Hematopoietic multipotent progenitor cell treated with erythropoietin and hydrocortisone succinate and interleukin-3 and kit ligand, for 8 days (in vitro differentiated cells): ENCODE data around the gene TTLL3.

Experiments used
- DNase-seq: peaks from one replicate; pipeline ENCODE4 v3.0.0-alpha.2; 2015

Gene TTLL3

DNA sequence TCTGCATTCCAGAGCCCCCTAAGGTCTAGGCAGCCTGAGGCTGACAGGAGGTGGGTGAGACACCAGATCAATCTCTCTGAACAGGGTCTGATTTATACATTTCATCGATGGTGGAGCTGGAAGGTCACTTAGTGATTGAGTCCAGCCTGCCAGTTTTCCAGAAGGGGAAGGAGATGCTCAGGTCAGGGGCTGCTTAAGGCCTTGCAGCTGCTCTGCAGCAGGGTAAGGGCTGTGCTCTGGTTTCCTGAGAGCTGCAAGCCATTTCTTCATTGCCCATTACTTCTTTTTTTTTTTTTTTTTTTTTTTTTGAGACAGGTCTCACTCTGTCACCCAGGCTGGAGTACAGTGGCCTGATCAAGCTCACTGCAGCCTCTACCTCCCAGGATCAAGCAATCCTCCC, 28.5 kb upstream of the TTLL3 start:
- DNase-seq: no peak

- peak; percentile 71 for DNase-seq
These were observed 28.0 kb upstream of the TTLL3 start for GRCh38 chr3:9781978-9782603.

DNA sequence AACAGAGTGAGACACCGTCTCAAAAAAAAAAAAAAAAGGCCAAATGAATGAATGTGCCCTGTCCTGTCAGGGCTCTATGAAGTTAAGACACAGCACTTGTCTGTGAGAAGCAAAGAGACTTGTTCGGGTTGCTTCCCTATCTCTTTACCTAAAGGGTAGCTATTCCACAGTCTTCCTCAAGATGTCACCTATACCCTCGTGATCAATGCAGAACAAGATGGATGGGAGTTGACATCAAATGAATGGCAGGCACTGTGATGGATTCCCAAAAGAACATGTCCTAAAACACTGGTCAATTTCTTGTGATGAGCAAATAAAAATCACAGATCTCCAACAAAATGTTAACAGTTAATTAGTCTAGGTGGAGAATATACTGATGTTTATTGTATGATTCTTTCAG, 27.3 kb upstream of the TTLL3 start:
- peak; percentile 53 for DNase-seq

- DNase-seq: no peak
These were observed 26.1 kb upstream of the TTLL3 start for GRCh38 chr3:9783954-9784353.

- DNase-seq: no peak
These were observed 25.1 kb upstream of the TTLL3 start for GRCh38 chr3:9784965-9785364.

- peak; percentile 66 for DNase-seq
These were observed 24.5 kb upstream of the TTLL3 start for GRCh38 chr3:9785602-9786001.

DNA sequence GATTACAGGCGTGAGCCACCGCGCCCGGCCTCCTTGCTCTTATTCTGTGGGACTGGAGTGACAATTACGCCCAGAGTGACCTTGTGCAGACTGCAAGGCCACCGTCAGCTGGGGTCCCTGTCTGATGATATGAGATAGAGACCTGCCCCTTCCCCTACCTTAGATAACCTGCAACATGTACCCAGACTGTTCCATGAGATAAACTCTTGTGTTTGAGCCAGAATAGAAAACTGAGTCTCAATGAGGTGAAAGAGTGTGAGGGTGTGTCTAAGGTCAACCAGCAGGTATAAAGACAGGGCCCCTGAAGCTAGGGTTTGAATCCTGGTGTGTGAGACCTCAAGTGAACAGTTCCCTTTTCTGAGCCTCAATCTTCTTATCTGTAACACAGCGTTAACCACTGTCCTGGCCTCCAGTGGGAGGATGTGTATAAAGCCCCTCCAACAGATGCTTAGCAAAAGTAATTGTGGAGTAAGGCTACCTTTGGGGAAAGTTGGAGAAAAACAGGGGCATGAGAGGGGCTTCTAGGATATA, 23.8 kb upstream of the TTLL3 start:
- peak; percentile 51 for DNase-seq

GRCh38 chr3:9786825-9787669, 23.0 kb upstream of the TTLL3 start:
- peak; percentile 31 for DNase-seq

DNA sequence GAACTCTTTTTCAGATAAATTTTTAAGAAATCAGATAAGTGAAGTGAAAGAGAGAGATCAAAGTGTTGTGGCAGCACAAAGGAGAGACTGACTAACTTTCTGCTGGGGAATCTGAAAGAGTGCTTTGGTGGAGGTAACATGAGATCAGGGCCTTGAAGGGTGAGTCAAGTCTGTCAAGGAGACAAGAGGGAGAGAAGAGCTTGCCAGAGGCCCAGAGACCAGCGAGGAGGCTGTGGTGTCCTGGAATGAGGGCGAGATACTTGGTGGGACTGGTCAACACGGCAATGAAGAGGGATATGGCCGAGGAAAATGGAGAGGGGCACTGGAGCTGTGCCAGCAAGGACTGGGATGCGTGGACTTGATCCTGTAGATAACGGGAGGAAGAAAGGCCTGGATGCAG, 22.3 kb upstream of the TTLL3 start:
- DNase-seq: no peak

DNA sequence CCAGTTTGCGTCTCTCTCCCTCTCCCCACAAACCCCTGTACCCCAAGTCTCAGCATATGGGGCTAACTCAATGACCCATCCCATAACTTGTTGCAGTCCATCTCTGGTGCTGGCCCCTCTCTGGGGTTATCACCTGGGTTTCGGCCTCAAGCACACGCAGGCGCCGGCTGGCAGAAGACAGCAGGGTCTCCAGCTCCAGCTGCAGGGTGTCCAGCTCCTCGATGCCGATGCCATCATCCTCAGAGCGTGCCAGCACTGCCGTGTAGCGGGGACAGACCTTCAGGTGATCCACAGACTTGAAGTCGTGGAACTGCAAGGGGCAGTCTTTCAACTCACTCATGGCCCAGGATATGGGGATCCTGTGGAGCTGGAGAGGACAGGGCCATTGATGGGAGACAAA, 18.9 kb upstream of the TTLL3 start:
- no peak for DNase-seq

GRCh38 chr3:9791790-9792404, 18.2 kb upstream of the TTLL3 start:
- no peak for DNase-seq

DNA sequence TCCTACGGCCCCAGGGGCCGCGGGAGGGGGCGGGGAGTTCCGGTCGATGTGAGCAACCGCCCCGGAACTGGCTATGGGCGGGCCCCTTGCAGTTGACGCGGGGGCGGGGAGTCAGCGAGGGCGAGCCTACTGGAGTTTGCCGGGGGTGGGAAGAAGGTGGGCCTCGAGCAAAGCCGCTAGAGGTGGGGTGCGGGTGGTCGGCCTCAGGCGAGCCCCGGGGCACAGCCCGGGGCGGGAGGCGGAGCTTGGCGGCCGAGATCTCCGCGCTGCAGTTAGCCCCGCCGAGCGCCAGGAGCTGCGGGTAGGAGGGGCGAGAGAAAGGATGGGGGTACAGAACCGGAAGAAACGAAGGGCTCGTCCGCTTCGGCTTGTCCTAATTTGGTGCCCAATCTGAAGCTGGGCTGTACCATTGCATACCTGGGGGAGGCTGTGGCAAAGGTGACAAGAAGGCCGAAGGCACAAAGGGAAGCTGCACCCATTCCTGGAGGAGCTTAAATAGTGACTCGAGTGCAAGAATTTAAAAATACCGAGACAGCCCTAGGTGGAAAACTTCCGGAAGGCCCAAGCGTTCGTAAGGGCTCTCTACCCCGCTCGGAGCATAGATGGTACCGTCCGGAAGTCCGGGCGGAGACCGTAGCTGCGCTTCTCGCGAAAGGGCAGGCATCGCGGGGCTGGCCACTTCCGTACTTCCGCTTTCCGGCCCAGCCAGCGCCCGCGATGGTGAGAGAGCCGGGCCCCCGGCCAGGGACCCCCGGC, 17.5 kb upstream of the TTLL3 start, which contains the start of the genes ARPC4 and TADA3:
Gene ARPC4 (plus strand): TSS at position 678 of the 756 bp plus-strand sequence. CDS start 40 bp downstream, at position 718.
Gene TADA3 (minus strand): TSS at position 69 of the 756 bp plus-strand sequence. CDS start 1,007 bp downstream, outside the sequence.
- DNase-seq: peak; percentile 96

- peak; percentile 71 for DNase-seq
These were observed 16.8 kb upstream of the TTLL3 start for GRCh38 chr3:9793161-9793781.

GRCh38 chr3:9794400-9794799, 15.7 kb upstream of the TTLL3 start:
- DNase-seq: no peak

DNA sequence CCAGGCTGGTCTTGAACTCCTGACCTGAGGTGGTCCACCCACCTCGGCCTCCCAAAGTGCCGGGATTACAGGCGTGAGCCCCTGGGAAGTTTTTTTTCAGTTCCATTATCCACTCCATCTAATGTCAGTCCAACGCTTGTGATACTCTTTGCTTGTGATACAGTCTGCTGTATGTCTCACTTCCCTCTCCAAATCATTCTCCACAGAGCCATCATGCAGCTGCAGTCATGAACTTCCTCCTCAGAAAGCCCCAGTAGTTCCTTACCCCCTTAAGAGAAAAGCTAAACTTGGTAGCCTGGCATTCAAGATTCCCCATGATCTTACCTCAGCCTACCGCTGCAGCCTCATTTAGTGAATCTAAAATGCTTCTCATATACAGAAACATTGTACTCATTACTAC, 14.9 kb upstream of the TTLL3 start:
- no peak for DNase-seq

DNA sequence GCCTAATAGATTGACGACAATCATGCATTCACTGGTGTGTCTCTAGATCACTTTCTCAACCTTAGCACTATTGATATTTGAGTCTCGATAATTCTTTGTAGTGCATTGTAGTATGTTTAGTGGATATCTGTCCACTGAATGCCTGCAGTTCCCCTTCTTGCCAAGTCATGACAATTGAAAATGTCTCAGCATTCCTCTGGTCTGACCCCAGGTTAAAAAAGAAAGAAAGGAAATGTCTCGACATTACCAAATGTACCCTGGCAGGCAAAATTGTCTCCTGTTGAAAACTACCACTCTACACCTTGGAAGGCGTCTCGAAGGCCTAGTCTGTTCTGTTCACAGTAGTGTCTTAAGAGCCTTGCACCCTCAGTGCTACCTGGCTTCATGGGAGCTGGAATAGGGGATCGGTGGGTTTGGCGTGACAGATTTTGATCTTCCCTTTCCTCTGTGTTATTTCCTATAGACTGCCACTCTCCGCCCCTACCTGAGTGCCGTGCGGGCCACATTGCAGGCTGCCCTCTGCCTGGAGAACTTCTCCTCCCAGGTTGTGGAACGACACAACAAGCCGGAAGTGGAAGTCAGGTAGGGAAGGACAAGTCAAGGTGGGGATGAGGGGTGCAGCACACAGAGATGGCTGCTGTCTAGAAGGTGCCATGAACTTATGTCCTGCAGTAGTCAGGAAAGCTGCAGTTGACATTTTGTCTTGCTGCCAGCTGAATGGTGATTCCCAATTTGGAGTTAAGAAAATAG, 12.7 kb upstream of the TTLL3 start:
- DNase-seq: no peak

DNA sequence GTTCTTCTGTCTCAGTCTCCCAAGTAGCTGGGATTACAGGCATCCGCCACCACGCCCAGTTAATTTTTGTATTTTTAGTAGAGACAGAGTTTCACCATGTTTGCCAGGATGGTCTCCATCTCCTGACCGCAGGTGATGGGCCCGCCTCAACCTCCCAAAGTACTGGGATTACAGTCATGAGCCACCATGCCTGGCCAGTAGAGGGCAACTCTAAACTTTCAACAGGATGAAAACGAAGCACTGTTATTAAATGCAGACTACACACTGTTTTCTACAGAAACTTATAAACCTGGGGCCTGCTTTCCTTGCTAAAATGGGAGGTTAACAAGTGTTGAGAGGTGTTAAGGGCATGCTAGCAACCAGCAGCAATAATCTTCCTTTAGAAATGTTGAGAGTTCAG, 9.5 kb upstream of the TTLL3 start:
- DNase-seq: no peak

GRCh38 chr3:9803494-9803893, 6.6 kb upstream of the TTLL3 start:
- no peak for DNase-seq

DNA sequence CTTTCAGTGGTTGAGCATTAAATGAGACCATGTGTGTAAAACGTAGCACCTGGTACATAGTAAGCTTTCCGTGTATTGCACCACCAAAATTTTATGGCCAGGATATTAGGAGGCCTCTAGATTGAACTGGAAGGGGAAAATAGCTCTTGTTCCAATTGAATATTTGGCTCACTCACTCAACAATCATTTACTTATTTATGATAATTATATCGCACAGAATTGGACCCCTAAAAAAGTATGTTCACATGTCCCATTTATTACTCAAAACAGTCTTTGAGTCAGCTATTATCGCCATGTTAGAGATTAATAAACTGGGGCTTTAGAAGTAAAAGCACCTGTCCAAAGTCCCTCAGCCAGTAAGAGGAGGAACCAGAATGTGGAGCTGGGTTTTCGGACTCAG, 5.1 kb upstream of the TTLL3 start:
- DNase-seq: no peak

DNA sequence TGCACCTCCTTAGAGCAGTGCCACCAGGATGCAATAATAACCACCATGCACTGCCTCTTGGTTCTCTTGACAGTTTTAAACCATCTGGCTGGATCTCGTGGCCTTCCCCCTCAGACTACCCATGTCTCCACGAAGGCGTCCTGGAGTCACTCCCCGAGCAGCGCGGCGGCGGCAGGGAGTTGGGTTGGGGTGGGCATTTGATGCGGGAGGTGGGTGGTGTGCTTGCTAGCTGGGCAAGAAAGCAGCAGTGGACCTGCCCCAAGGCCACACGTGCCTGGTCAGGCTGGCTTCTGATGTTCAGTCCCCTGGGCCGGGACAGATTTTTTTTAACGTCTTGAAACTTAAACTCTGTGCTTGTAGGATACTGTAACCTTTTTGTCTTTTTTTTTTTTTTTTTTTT, 3.9 kb upstream of the TTLL3 start:
- DNase-seq: no peak
